Glomerular visceral epithelial cell (primary cell): ENCODE data around the gene CORO1C.

Experiments
- DNase-seq: peaks from one replicate; pipeline ENCODE4 v3.0.0-alpha.2; 2016; ENCODE audit errors: extremely low spot score

CORO1C gene

DNA sequence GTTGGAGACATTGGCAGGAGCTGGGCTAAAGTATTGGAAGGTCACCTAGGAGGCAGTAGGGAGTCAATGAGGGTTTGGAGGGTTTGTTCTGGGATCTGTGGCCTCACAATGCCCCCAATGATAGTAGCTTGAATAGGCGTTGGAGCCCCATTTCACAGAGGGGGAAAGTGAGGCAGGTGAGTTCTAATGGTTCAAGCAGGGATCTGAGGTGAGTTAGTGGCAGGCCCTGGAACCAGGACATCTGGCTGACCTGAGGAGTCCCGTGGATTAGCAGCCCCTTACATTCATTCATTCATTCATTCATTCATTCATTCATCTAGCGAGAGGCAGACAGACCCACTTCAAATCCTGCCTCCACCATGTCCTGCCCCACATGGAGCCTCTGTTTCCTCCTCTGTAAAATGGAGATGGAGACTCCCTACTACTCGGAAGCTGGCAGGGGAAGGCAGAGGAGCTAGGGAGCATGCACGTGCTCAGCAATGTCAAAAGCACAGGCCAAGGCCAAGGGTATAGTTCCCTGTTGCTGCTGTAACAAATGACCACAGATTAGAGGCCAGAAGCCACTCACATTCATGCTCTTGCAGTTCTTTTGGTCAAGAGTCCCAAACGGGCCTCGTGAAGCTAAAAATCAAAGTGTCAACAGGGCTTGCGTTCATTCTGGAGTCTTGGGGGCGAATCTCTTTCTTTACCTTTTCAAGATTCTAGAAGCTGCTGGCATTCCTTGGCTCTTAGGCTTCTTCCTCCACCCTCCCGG lies 131.2 kb downstream of the CORO1C start:
- no peak for DNase-seq

DNA sequence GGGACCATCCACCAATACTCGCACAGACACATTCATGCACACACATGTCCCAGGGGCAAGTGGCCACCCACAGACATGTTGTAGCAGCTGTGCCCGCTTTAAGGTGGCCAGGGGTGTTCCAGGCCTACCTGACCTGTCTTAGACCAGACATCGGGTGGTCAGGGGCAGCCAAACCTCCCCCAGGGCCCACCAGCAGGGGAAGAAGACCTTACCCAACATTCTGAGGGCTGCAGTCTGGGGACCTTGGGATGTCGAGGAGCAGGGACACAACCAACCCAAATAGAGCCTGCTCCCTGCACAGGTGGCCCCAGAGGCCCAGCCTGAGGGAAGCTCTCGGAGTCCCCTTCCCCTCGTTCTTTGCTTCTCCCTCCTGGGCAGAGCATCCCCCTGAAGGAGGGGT lies 131.8 kb downstream of the CORO1C start:
- no peak for DNase-seq

DNA sequence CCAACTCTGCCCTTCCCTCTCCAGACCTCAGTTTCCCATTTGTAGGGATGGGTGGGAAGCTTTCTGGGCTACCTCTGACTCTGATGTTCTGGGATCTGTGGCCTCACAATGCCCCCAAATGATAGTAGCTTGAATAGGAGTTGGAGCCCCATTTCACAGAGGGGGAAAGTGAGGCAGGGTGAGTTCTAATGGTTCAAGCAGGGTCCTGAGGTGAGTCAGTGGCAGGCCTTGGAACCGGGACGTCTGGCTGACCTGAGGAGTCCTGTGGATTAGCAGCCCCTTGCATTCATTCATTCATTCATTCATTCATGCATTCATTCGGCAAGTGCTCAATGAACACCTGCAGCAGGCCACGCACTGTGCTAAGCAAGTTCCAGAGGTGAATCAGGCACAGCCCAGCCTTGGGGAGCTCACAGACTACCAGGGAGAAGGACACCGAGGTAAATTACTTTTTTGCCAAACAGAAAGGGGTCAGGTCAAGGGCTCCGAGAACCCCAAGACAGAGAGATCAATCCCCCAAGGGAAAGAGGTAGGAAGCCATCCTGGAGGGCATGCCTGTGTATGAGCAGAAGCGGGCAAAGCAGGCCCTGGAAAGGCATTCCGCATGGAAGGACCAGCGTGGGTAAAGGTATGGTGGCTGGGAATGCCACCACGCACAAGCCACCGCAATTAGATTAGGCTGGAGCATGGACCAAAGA lies 132.6 kb downstream of the CORO1C start:
- no peak for DNase-seq

DNA sequence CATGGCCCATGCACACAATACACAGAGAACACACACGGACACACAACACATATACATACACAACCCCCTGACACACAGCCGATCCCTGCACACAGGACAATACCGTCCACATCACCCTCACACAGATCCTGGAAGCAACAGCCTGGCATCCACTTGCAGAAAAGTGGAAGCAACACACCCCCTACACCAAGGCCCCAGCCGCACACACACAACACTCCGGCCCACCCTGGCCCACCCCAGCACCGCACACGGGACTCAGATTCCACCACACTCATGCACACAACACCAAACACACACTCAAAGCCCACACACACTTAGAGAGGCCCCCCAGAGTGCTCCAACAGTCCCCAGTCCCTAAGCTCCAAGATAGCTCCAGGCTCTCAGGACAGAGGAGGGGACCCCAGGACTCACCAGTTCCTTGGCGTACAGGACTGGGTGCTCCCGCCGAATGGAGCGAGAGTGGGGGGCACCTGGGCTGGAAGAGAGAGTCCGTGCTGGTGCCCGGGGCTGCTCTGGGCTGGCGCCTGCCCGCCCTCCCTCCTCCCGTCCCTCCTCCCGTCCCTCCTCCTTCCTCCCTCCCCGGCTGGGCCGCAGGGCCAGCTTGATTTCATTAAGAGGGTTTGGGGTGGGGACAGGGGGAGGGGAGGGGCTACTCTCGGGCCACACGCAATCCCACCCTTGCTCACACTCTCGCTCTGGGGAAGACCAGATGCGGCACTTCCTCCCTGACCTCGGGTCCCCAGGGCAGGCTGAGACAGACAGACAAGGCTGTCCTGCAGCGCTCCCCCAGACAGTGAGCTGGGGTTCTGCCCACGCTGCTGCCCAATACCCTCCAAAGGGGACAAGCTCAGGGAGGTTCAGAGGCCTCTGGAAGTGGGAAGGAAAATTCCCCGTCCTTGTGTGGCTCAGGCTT lies 133.5 kb downstream of the CORO1C start, which contains the start of gene TMEM119:
Gene TMEM119, minus strand, starts transcription at position 526 of the 913 bp plus-strand sequence. CDS start 5,701 bp downstream, outside the sequence.
- DNase-seq = no peak

DNA sequence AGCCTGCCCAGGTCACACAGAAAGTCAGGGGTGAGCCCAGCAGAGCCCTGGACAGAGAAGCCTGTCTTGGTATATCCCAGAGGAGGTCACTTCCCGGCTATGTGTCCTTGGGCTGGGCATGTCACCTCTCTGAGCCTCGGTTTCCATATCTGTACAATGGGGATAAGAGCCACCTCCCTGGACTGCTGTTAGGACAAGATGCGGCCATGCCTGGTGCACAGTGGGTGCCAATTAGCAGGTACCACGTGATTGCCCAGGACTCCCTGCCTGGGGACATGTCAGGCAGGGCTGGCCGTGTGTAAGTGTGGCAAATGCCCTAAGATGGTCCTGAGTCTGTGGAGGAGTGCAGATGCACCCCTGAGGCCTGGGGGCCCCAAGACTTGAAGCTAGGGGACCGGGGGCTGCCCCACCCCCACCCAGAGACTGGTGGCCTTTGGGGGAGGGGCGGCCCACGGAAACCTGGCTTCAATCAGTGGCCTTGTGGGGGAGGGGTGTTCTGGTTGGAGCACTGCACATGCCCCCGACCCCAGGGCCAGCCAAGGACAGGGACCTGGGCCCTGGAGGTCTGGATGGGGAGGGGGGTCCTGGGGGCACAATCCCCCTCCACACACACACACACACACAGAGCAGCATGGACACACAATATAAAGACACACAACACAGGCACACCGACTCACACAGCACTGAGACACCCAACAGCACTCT lies 134.3 kb downstream of the CORO1C start:
- no peak for DNase-seq

DNA sequence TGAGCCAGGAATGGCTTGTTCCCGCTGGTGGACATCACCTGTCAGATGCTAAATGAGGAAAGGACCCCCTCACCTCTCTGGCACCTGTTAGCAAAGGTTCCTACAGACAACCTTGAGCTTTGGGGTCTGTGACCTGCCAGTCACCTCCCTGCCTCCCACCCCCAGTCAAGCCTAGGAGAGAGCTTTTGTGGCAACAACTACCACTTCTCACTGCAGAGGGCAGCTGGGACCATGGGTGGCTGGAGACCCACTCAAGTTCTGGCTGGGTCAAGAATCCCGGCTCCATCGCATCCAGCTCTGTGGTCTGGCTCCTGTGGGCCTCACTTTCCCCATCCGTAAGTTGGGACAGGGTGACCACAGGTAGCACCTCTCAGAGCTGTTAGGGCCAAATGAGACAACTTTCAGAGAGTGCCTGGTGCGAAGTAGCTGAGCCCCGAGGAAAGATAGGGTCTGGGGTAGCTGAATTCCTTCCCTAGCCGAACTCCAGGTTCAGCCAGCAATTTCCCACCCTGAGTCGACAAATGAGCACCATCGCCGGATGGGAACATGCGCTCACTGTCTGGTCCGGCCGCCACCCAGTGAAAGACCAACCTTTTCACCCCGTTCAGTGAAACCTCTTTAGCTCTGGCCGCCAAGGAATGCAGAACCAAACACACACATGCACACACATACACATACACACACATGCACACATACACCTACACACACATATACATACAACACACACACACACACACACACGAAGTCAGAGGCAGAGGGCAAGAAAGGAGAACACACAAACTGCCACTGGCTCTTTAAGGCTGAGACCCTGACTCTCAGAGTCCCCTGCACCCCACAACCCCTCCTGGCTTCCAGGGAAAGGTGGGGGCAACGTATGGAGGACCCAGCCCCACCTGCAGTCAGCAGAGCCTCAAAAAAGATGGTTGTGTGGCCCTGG lies 135.3 kb downstream of the CORO1C start:
- DNase-seq = no peak
